Psoas muscle (tissue), 8 donors: ENCODE measurements around the gene CD47. TPM values are rescaled to one million over a fixed set of nuclear protein-coding genes. Genes with fewer than 3 reads are reported as not detected.

Source experiments
- ATAC-seq, 4 donors: fragments of 200-7000 bp; cut with Tn5 transposase; one replicate each; pipeline ENCODE4 v1.9.1; 2020; ENCODE audit warnings: moderate library complexity in 3 of 4, mild to moderate bottlenecking in 2 of 4
- DNase-seq, 2 donors: peaks; one replicate each; pipeline ENCODE4 v3.0.0-alpha.2; 2020
- H3K27ac ChIP-seq: fragments of 200-600 bp; one replicate; pipeline ENCODE4 v1.8.0; 2022
- H3K27me3 ChIP-seq, 3 donors: fragments of 200-600 bp in 1 of 3; one replicate each; pipeline versions ENCODE4 v1.6.1 to v1.8.0; 2013 to 2022; ENCODE audit warnings: low read length in 2 of 3, mild to moderate bottlenecking in 2 of 3, moderate library complexity in 1 of 3; ENCODE audit not compliant: insufficient read depth in 3 of 3
- H3K36me3 ChIP-seq, 2 donors: fragments of 200-600 bp in 1 of 2; one replicate each; pipeline versions ENCODE4 v1.6.1 to v1.8.0; 2013 to 2022; ENCODE audit warnings: low read depth in 1 of 2, mild to moderate bottlenecking in 1 of 2, moderate library complexity in 1 of 2; ENCODE audit not compliant: insufficient read depth in 1 of 2
- H3K4me1 ChIP-seq: fragments of 200-600 bp; one replicate; pipeline ENCODE4 v1.8.0; 2022
- H3K4me3 ChIP-seq: fragments of 200-600 bp; one replicate; pipeline ENCODE4 v1.8.0; 2022; ENCODE audit warnings: mild to moderate bottlenecking
- H3K9me3 ChIP-seq: fragments of 200-600 bp; one replicate; pipeline ENCODE4 v1.8.0; 2022
- WGBS, 3 donors: extraction: QIAGEN DNeasy Blood & Tissue Kit; methylation state at CpG; one replicate each; pipeline versions ENCODE4 v1.1.6 to v1.1.7; 2013; 5-methylcytosine and 5-hydroxymethylcytosine counted together
- intact Hi-C, 2 donors: fragments of 100-400 bp; cut with DNase I; formaldehyde crosslinking; loops; one replicate each; pipeline versions ENCODE4 v1.11.0 to v1.14.2; 2022
- polyA plus RNA-seq, 3 donors: library from polyadenylated mRNA; stranded (reverse); fragments of 200-250 nt; gene quantifications; one replicate each; pipeline ENCODE4 v1.2.3, GENCODE V29; 2013
- total RNA-seq, 4 donors: library from RNA; stranded (reverse); fragmentation: NEBNext Ultra II Directional in 2 of 4; extraction: Animal tissue kit (Norgen Biotek cat#: 25700) in 2 of 4; gene quantifications; one replicate each; pipeline versions ENCODE4 v1.2.1 to v1.2.4, GENCODE V29; 2021 to 2023
- TF ChIP-seq, protein P1 (sequence below): fragments of 200-600 bp; IDR thresholded peaks from one replicate; pipeline ENCODE4 v1.8.0; 2022; ENCODE audit warnings: antibody characterized with exemption
- donor health status: healthy with polysubstance abuse.
- donor health status: DM: no; HTN: no; CAD: no; lungs with moderate emphysema.
- donor health status: Bipolar disorder and iron deficiency.
- donor health status: healthy.
- donor health status: DM: yes; HTN: yes; CAD: no.
- donor health status: DM: no; HTN: no; CAD: no.
- donor health status: DM: no; HTN: no; CAD: no.
- donor health status: DM: yes; HTN: yes; CAD: no.

CD47 gene
- total and polyA plus RNA-seq, 7 donors: 12.2 to 53.1 (median 16.6) TPM

DNA sequence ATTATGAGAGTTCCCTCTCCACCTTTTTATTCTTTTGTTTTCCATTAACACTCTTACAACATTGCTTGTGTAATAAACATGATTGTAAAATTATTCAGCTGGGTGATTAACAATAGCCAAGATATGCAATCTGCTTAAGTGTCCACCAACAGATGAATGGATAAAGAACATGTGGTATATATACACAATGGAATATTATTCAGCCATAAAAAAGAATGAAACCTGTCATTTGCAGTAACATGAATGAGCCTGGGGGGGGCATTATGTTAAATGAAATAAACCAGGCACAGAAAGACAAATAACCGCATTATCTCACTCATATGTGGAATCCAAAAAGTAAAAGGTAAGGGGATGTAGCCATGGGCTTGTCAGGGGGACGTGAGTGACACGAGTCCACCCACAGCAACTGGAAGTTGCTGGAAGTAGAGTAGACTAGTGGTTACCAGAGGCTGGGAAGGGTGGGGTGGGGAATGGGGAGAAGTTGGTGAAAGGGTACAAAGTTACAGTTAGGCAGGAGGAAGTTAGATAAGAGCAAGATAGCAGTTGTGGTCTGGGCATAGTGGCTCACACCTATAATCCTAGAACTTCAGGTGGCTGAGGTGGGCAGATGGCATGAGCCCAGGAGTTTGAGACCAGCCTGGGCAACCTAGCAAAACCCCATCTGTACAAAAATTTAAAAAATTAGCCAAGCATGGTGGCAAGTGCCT is 28.7 kb upstream of the CD47 start:
- H3K4me1 ChIP-seq: no peaks in the 10 kb centered on the region
- no peaks in the 10 kb centered on the region for H3K36me3 ChIP-seq
- H3K27me3 ChIP-seq: no peaks in the 10 kb centered on the region
- no peak overlapping the region for H3K4me3 ChIP-seq
- no peak for DNase-seq
- H3K27ac ChIP-seq: no peak overlapping the region
- no peak for ATAC-seq
- intact Hi-C loops: no loop called here
- no peaks in the 10 kb centered on the region for H3K9me3 ChIP-seq
- TF ChIP-seq, protein P1, sequence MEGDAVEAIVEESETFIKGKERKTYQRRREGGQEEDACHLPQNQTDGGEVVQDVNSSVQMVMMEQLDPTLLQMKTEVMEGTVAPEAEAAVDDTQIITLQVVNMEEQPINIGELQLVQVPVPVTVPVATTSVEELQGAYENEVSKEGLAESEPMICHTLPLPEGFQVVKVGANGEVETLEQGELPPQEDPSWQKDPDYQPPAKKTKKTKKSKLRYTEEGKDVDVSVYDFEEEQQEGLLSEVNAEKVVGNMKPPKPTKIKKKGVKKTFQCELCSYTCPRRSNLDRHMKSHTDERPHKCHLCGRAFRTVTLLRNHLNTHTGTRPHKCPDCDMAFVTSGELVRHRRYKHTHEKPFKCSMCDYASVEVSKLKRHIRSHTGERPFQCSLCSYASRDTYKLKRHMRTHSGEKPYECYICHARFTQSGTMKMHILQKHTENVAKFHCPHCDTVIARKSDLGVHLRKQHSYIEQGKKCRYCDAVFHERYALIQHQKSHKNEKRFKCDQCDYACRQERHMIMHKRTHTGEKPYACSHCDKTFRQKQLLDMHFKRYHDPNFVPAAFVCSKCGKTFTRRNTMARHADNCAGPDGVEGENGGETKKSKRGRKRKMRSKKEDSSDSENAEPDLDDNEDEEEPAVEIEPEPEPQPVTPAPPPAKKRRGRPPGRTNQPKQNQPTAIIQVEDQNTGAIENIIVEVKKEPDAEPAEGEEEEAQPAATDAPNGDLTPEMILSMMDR: no peak
- WGBS, 3 donors: 88 to 94% (median 94%) methylated on average over 3 of the region's 3 CpGs

DNA sequence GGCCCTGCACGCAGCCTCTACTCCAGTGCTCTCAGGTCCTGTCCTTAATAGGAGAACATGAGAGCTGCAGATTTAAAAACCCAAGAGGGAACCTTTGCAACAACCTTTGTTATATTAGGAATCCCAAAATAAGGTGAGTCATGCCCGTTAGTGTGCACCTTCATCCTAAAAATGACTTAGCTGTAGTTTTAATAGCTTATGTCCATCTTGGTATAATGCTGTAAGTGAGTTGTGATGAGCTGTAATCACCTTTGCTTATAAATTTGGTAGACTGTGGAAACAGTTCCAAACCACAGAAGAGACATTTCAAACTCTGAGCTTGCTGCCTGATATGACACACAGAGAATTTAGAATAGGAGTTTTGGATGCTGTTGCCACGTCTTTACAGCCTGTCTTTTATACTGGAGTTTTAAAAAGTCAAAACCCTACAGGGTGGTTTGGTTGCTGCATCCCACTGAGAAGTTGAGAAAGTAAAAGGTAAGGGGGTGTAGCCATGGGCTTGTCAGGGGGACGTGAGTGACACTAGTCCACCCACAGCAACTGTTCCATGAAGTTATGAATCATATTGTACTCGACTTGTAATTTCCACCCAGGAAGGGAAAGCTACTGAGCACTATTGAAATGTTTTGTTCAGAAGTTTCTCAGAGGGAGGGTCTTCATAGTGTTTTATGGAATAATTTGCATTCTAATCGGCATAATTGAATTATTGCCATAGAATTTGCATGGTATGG is 27.4 kb upstream of the CD47 start:
- no peaks in the 10 kb centered on the region for H3K4me1 ChIP-seq
- no peaks in the 10 kb centered on the region for H3K36me3 ChIP-seq
- no peak overlapping the region for H3K27ac ChIP-seq
- WGBS, 3 donors: 69 to 85% (median 75%) methylated on average over 6 of the region's 6 CpGs
- TF ChIP-seq, protein P1: no peak
- ATAC-seq (no peak), DNase-seq (no peak)
- intact Hi-C loops: no loop called here
- no peak overlapping the region for H3K4me3 ChIP-seq
- no peaks in the 10 kb centered on the region for H3K27me3 ChIP-seq
- H3K9me3 ChIP-seq: no peaks in the 10 kb centered on the region

DNA sequence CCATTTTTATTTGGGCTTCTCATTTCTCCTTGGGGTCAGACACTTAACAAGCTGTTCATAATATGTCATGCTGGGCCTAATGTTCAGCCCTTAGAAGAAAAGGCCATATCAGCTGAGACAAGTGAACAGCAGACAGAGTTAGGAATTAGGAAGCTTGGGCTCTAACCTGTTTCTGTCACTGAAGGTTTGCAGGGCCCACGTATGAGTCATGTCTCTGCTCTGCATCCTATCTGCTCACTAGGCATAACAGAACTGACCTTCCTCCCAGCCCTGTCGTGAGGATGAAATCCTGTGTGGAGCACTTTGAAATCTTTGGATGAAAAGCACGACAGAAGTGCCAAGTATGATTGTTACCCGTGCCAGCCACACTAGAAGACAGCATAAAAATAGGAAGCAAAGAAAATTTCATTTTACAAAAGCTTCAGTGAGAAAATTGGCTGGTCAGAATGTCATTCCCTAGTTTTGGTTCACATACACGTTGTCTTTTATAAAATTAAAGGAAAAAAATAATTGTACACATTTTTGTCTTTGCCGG is 26.5 kb upstream of the CD47 start:
- 29 to 45% (median 31%) methylated on average over 6 of the region's 6 CpGs for WGBS, 3 donors
- intact Hi-C loops: no loop called here
- ATAC-seq (no peak), DNase-seq (no peak)
- no peak overlapping the region for H3K27ac ChIP-seq
- H3K4me1 ChIP-seq: no peaks in the 10 kb centered on the region
- no peak overlapping the region for H3K4me3 ChIP-seq
- TF ChIP-seq, protein P1: no peak
- H3K27me3 ChIP-seq: no peaks in the 10 kb centered on the region
- no peaks in the 10 kb centered on the region for H3K36me3 ChIP-seq
- H3K9me3 ChIP-seq: no peaks in the 10 kb centered on the region

DNA sequence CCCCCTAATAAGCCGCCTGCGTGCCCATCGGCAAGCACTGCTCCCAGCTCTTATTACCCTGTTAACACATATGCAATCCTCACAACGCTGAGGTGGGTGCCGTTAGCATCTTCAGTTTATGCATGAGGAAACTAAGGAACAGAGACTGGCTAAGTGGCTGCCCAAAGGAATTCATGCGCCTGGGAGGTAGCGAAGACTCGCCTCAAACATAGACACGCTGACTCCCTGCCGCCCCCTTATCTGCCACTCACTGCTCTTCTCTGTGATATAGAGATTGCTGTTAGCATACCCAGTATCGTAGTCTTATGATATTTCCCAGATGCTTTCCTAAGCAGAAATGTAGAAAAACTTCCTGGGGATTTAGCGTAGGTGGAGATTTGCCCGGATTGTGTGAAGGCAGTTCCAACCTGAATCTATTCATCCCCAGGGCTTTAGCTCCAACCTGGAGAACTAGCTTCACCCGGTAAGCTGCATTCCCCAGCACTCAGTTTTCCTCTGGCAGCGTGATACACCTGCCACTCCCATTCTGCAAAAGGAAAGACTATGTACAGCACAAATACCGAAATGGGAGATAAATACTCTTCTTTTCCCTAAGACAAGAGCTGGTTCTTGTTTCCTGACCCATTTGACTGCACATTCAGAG is 23.7 kb upstream of the CD47 start:
- H3K36me3 ChIP-seq: no peaks in the 10 kb centered on the region

More for the DNA sequence above, 23.7 kb upstream of the CD47 start:
- whole genome bisulfite sequencing, 3 donors: 76 to 84% (median 79%) methylated on average over 16 of the region's 16 CpGs
- H3K4me1 ChIP-seq: no peaks in the 10 kb centered on the region
- no peak overlapping the region for H3K27ac ChIP-seq
- TF ChIP-seq, protein P1: no peak
- no peak overlapping the region for H3K4me3 ChIP-seq
- DNase-seq (no peak), ATAC-seq (no peak)
- H3K9me3 ChIP-seq: no peaks in the 10 kb centered on the region
- intact Hi-C loops: no loop called here
- no peaks in the 10 kb centered on the region for H3K27me3 ChIP-seq
